Karpas-422 (cell line): ENCODE measurements around the gene MME. TPM values are rescaled to one million over a fixed set of nuclear protein-coding genes. Genes with fewer than 3 reads are reported as not detected.
A peak's percentile ranks its signal among the peaks of the same experiment; 100 is the strongest.

Source experiments
- DNase-seq: peaks from one replicate; pipeline ENCODE4 v3.0.0-alpha.2; 2015
- H2AFZ ChIP-seq: fragments of 200-600 bp; sonication (generic); 2 replicates; pipeline ENCODE4 v1.6.1; 2014; ENCODE audit warnings: antibody characterized with exemption, low read length, mixed read lengths
- H3K27ac ChIP-seq: fragments of 200-600 bp; sonication (generic); 2 replicates; pipeline ENCODE4 v1.5.1; 2014; ENCODE audit warnings: mild to moderate bottlenecking, low read length, moderate library complexity
- H3K27me3 ChIP-seq: fragments of 200-600 bp; sonication (generic); 2 replicates; pipeline ENCODE4 v1.6.1; 2014; ENCODE audit warnings: low read length, mixed read lengths
- H3K36me3 ChIP-seq: fragments of 200-600 bp; sonication (generic); 2 replicates; pipeline ENCODE4 v1.6.1; 2014; ENCODE audit warnings: low read length, mixed read lengths; ENCODE audit not compliant: insufficient read depth
- H3K4me1 ChIP-seq: fragments of 200-600 bp; sonication (generic); 2 replicates; pipeline ENCODE4 v1.6.1; 2014; ENCODE audit warnings: mild to moderate bottlenecking, low read length, mixed read lengths
- H3K4me2 ChIP-seq: fragments of 200-600 bp; sonication (generic); 2 replicates; pipeline ENCODE4 v1.6.1; 2014; ENCODE audit warnings: low read length, low read depth, mild to moderate bottlenecking; ENCODE audit not compliant: poor library complexity, severe bottlenecking
- H3K4me3 ChIP-seq: fragments of 200-600 bp; sonication (generic); 2 replicates; pipeline ENCODE4 v1.5.1; 2014; ENCODE audit warnings: mild to moderate bottlenecking, antibody characterized with exemption, low read length, mixed read lengths
- H3K79me2 ChIP-seq: fragments of 200-600 bp; sonication (generic); 2 replicates; pipeline ENCODE4 v1.6.1; 2014; ENCODE audit warnings: mild to moderate bottlenecking, low read length, mixed read lengths
- H3K9ac ChIP-seq: fragments of 200-600 bp; sonication (generic); 2 replicates; pipeline ENCODE4 v1.6.0; 2014; ENCODE audit warnings: low read length
- H3K9me2 ChIP-seq: fragments of 200-600 bp; sonication (generic), shearing (Covaris generic); replicated peaks from 2 replicates; pipeline ENCODE4 v1.6.0; 2014; ENCODE audit warnings: mild to moderate bottlenecking, low read length, moderate library complexity; ENCODE audit not compliant: insufficient read depth
- H3K9me3 ChIP-seq: fragments of 300-700, 200-600 bp; sonication (generic); 2 replicates; pipeline ENCODE4 v1.6.1; 2014; ENCODE audit warnings: low read length, mixed read lengths
- H4K20me1 ChIP-seq: fragments of 200-600 bp; sonication (generic); 2 replicates; pipeline ENCODE4 v1.6.1; 2014; ENCODE audit warnings: mild to moderate bottlenecking, antibody characterized with exemption, low read length, low read depth; ENCODE audit not compliant: insufficient read depth
- total RNA-seq: library from RNA; depleted of rRNA; stranded (reverse); fragments of >200 nt; shearing (Covaris generic); gene quantifications from 2 replicates; pipeline ENCODE4 v1.2.3, GENCODE V29; 2014; ENCODE audit warnings: low replicate concordance

MME gene
- total RNA-seq, 1 experiment from 2014 or later: 196 TPM

DNA sequence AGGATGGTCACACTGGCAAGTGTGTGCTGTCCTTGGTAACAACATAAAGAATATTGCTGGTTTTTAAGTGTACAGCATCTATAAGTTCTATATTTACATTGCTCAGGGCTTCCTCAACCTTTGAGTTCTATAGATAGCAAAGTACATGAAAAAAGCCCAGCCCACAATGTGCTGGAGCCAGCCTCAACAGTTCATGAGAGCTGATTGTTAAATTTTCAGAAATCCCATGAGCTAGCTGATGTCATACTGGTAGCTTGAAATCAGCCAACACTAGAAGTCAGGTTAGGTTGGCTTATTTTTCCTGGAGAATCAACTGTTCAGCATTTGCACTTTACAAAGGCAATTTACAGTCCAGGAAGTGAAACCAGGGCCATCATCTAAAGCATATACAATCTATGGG is 110.6 kb downstream of the MME start:
- Histone ChIP-seq H3K9me3 (no peaks in the 10 kb centered on the region), H3K9ac (no peak overlapping the region), H3K36me3 (no peaks in the 10 kb centered on the region), H3K4me2 (no peak overlapping the region), H3K27ac (no peak overlapping the region), H3K27me3 (no peaks in the 10 kb centered on the region), H3K4me1 (peaks cover 12% of the 10 kb centered on the region), H3K4me3 (no peak overlapping the region), H3K9me2 (no peaks in the 10 kb centered on the region), H4K20me1 (no peaks in the 10 kb centered on the region), H2AFZ (no peak overlapping the region), H3K79me2 (no peaks in the 10 kb centered on the region)
- DNase-seq: peak; percentile 53

DNA sequence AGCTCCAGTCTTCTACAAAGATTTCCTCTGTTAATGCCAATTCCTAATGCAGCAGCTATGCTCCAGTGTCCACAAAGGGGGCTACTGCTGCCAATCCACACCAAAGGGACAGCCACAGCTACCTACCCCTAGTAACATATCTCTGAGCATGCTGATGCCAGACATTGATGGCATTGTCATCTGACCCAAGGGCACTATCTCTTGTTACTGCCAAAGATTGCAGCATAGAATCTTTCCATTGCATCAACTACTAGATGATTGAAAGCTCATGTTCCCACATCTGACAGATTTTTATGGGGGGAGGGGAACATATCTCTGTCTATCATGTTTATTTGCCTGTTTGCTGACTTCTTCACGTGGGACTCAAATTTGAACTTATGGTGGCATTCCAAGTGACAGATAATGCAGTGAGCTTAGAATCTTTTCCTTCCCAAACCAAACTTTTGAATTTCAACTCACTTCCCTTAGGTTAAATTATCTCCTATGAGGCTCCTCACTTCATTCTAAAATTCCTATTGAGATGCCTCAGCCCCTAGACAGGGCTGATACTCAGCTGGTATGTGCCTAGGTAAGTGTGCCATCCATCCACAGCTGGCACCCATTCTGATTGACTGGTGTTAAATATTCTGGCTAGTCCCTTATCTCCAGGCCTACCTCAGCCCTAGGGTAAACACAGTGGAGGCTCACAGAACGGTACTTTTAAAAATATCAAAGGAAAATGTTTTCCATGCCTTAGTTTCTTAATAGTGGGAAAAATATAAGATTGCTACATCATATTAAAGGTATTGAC is 113.0 kb downstream of the MME start:
- Histone ChIP-seq H3K27me3 (no peaks in the 10 kb centered on the region), H3K4me3 (no peak overlapping the region), H3K4me2 (no peak overlapping the region), H3K79me2 (no peaks in the 10 kb centered on the region), H3K36me3 (no peaks in the 10 kb centered on the region), H4K20me1 (no peaks in the 10 kb centered on the region), H3K27ac (no peak overlapping the region), H3K9ac (no peak overlapping the region), H2AFZ (no peak overlapping the region), H3K4me1 (peaks cover 12% of the 10 kb centered on the region), H3K9me3 (no peaks in the 10 kb centered on the region), H3K9me2 (no peaks in the 10 kb centered on the region)
- DNase-seq: no peak

DNA sequence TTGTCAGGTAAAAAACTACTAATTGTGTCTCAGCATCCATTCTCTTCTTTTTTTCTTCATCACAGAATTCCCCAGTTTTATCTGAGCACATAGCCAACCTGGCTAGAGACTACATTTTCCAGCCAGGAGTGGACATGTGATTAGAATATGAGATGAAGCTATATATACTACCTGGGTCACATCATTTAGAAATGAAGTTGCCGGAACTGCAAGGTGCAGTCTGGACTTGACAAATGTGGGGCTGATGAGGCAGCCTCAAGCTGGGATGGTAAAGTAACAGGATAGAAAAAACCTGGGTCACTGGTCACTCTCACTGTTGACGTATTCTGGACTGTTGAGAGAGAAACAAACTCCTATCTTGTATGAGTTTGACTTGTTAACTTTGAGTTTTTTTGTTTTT is 113.7 kb downstream of the MME start:
- H2AFZ ChIP-seq: no peak overlapping the region
- no peak overlapping the region for H3K4me3 ChIP-seq
- no peaks in the 10 kb centered on the region for H3K9me2 ChIP-seq
- no peak for DNase-seq
- no peak overlapping the region for H3K4me2 ChIP-seq
- peaks cover 12% of the 10 kb centered on the region for H3K4me1 ChIP-seq
- no peaks in the 10 kb centered on the region for H3K36me3 ChIP-seq
- no peaks in the 10 kb centered on the region for H3K27me3 ChIP-seq
- H3K79me2 ChIP-seq: no peaks in the 10 kb centered on the region
- no peak overlapping the region for H3K9ac ChIP-seq
- H4K20me1 ChIP-seq: no peaks in the 10 kb centered on the region
- no peak overlapping the region for H3K27ac ChIP-seq
- no peaks in the 10 kb centered on the region for H3K9me3 ChIP-seq

DNA sequence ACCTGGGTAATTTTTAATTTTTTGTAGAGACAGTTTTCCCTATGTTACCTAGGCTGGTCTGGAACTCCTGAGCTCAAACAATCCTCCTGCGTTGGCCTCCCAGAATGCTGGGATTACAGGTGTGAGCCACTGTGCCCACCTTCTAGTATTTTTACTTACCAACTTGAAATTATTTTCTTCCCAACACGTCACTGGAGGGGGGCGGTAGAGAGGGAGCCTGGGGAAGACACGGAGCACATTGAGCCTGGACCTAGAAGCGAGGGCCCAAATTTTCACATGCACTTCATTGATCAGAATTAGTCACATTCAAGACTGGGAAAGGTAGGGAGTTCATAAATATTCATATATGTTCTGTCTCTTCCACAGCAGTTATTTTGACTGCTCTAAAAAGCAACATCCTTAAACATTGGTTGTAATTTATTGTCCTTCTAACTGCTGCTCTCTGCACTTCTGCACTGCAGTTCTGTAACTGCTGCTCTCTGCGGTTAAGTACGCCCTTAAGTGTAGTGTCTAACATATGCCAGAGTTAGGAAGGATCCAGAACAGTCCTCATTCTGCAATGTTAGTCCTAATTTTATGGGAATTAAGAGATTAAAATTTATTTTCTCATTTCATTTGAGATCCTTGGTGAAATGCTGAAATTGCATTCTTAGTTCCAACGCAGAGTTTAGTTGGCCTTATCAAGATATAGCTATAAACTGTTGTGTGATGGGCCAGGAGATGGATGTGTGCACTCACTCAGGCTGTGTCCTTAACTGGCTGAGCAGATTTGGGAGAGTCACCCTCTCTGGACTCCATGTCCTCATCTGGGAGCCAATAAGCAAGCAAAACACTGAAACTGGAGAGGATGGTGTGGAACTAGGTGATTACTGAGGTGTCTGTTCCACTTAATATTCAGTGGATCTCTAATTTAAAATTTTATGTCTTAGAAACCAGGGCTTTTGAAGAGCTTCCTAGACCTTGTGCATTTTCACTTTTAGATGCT is 115.1 kb downstream of the MME start:
- Histone ChIP-seq H2AFZ (no peak overlapping the region), H3K27ac (no peak overlapping the region), H3K9me3 (no peaks in the 10 kb centered on the region)

DNA sequence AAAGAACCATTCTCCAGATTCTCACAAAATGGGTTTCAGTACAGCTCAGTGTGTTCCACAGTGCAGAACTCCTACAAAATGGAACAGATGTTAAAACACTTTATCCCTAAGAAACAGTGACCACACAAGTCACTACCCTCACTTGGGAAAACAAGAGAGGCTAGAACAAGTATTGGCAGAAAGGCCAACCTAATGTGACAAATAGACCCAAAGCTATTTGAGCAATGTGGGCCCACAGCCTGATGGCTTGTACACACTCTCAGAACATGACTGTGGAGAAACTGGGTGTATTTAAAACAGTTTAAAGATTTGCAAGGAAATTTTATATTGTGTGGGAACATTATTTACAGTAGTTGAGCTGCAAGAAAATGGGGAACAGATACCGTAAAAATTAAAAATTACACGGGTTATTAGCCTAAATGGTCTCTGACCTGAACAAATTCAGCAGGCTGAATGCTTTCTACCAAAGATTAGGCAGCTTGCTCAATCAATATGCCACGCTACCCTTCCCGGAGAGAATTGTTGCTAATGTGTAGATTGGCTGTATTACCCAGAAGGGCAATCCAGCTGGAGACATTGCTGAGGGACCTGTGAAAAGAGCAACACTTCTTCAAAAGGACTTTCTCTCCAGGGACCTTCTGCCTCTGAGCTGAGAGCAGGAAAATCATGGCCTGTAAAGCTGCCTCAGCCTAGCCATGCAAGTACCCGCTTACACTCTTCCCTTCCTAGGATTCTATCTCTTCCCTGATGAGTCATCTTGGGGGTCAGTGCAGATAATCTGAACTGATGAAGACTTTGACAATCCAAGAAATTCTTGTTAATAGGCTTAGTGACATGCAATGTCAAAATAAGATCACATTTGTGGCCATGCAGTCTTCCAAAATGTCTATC is 116.3 kb downstream of the MME start:
- Histone ChIP-seq H3K9me2 (no peaks in the 10 kb centered on the region), H3K36me3 (no peaks in the 10 kb centered on the region), H3K4me3 (no peak overlapping the region), H3K27ac (no peak overlapping the region), H3K9me3 (no peaks in the 10 kb centered on the region), H3K4me1 (no peaks in the 10 kb centered on the region), H3K9ac (no peak overlapping the region), H3K4me2 (no peak overlapping the region), H3K79me2 (no peaks in the 10 kb centered on the region), H2AFZ (no peak overlapping the region), H3K27me3 (no peaks in the 10 kb centered on the region), H4K20me1 (no peaks in the 10 kb centered on the region)
- no peak for DNase-seq

More for the DNA sequence above, 115.1 kb downstream of the MME start:
- no peak overlapping the region for H3K4me3 ChIP-seq
- no peak overlapping the region for H3K9ac ChIP-seq
- H3K27me3 ChIP-seq: no peaks in the 10 kb centered on the region
- no peaks in the 10 kb centered on the region for H3K36me3 ChIP-seq
- no peaks in the 10 kb centered on the region for H3K9me2 ChIP-seq
- H3K4me1 ChIP-seq: peaks cover 8% of the 10 kb centered on the region
- H3K4me2 ChIP-seq: no peak overlapping the region
- H4K20me1 ChIP-seq: no peaks in the 10 kb centered on the region
- DNase-seq: no peak
- no peaks in the 10 kb centered on the region for H3K79me2 ChIP-seq

DNA sequence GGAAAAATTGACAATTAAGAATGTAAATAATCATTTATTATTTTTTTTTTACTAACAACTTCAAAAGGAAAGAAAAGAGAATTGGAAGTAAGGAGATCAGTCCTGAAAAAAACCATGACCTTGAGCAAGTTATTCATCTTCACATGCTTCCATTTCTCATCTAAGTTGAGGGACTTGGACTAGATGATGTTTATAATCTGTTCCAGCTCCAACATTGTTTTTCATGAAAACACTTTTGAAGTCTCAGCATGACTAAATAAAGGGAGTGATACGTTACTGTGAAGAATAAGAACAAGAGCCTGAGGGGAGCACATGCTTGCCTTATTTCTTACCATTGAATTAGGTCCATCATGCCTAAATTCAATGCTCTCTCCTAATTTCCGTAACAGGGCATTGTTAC is 117.7 kb downstream of the MME start:
- Histone ChIP-seq H3K9ac (no peak overlapping the region), H3K36me3 (no peaks in the 10 kb centered on the region), H3K27ac (no peak overlapping the region), H3K79me2 (no peaks in the 10 kb centered on the region), H3K9me3 (no peaks in the 10 kb centered on the region), H3K4me3 (no peak overlapping the region), H2AFZ (no peak overlapping the region), H4K20me1 (no peaks in the 10 kb centered on the region), H3K4me2 (no peak overlapping the region), H3K27me3 (no peaks in the 10 kb centered on the region), H3K4me1 (no peaks in the 10 kb centered on the region), H3K9me2 (no peaks in the 10 kb centered on the region)
- no peak for DNase-seq

DNA sequence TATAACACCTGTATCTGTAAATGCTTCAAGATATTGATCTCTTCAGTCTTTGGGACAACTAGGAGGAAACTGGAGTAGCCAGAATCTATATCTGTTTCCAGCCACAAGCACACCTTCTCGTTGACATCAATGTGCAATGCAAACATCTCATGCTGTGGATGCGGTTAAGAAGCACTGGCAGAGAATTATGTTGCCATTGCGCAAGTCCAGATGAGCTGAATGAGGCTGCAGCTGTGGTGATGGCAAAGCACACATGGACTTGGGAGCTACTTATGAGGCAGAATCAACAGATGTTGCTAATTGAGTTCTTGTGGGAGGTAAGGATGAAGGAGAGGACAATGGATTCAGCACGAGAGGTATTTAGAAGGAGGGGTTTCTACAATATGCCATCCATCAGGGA is 122.5 kb downstream of the MME start:
- DNase-seq: no peak
- H3K4me2 ChIP-seq: no peak overlapping the region
- H3K79me2 ChIP-seq: no peaks in the 10 kb centered on the region
- H3K27me3 ChIP-seq: no peaks in the 10 kb centered on the region
- H3K9me2 ChIP-seq: no peaks in the 10 kb centered on the region
- H3K27ac ChIP-seq: no peak overlapping the region
- H3K9me3 ChIP-seq: no peaks in the 10 kb centered on the region
- H3K9ac ChIP-seq: no peak overlapping the region
- no peak overlapping the region for H2AFZ ChIP-seq
- no peaks in the 10 kb centered on the region for H4K20me1 ChIP-seq
- H3K36me3 ChIP-seq: no peaks in the 10 kb centered on the region
- H3K4me1 ChIP-seq: no peaks in the 10 kb centered on the region
- H3K4me3 ChIP-seq: no peak overlapping the region
